HepG2 (cell line): ENCODE results near the gene ZBTB32. TPM values are rescaled to one million over a fixed set of nuclear protein-coding genes. Genes with fewer than 3 reads are reported as not detected.

ENCODE experiments used
- ATF7-NPFF ChIP-seq: sonication (generic); formaldehyde crosslinking; IDR thresholded peaks from 2 replicates; pipeline ENCODE4 v1.8.1; 2023; ENCODE audit warnings: mild to moderate bottlenecking, low read depth, missing genetic modification reagents, moderate library complexity
- FOXK1 ChIP-seq: sonication (generic); formaldehyde crosslinking; IDR thresholded peaks from 2 replicates; pipeline ENCODE4 v1.4.0; 2020; ENCODE audit warnings: low read depth, missing genetic modification reagents, borderline replicate concordance
- GMEB2 ChIP-seq: IDR thresholded peaks from 2 replicates; pipeline ENCODE4 v1.6.1; 2016; ENCODE audit warnings: missing biosample characterization, missing genetic modification reagents, low read depth
- HINFP ChIP-seq: sonication (generic); formaldehyde crosslinking; IDR thresholded peaks from 2 replicates; pipeline ENCODE4 v1.4.0; 2020; ENCODE audit warnings: low read depth, mild to moderate bottlenecking, missing genetic modification reagents
- LBX2 ChIP-seq: sonication (generic); formaldehyde crosslinking; IDR thresholded peaks from 2 replicates; pipeline ENCODE4 v1.5.0; 2020; ENCODE audit warnings: missing genetic modification reagents, mild to moderate bottlenecking, borderline replicate concordance
- LCORL ChIP-seq, 2 experiments: fragments of 450-650 bp in 1 of 2; sonication (generic) in 1 of 2; formaldehyde crosslinking in 1 of 2; IDR thresholded peaks; 2 replicates each; pipeline versions ENCODE4 v1.5.0 to v1.6.1; 2017 to 2020; ENCODE audit warnings: antibody characterized with exemption in 1 of 2, missing genetic modification reagents in 1 of 2
- MTA3 ChIP-seq: sonication (generic); formaldehyde crosslinking; IDR thresholded peaks from 2 replicates; pipeline ENCODE4 v1.4.0; 2020; ENCODE audit warnings: missing genetic modification reagents
- NCOA2 ChIP-seq: sonication (generic); formaldehyde crosslinking; IDR thresholded peaks from 2 replicates; pipeline ENCODE4 v1.8.0; 2022; ENCODE audit warnings: inconsistent platforms
- NFIB ChIP-seq: sonication (generic); formaldehyde crosslinking; IDR thresholded peaks from 2 replicates; pipeline ENCODE4 v1.9.0; 2021; ENCODE audit warnings: missing genetic modification reagents, mild to moderate bottlenecking, borderline replicate concordance
- PAXIP1 ChIP-seq: sonication (generic); formaldehyde crosslinking; conservative IDR thresholded peaks from 2 replicates; pipeline ENCODE4 v1.4.0; 2020; ENCODE audit warnings: mild to moderate bottlenecking, missing genetic modification reagents, moderate library complexity
- POLR2AphosphoS2 ChIP-seq: IDR thresholded peaks from 2 replicates; pipeline ENCODE4 v1.6.1; 2011; ENCODE audit warnings: low read depth, low read length, improper control_type of control experiment
- TBP ChIP-seq: sonication (generic); formaldehyde crosslinking; IDR thresholded peaks from 2 replicates; pipeline ENCODE4 v1.5.0; 2020; ENCODE audit warnings: missing genetic modification reagents
- TFDP1 ChIP-seq: IDR thresholded peaks from 2 replicates; pipeline ENCODE4 v1.6.1; 2016; ENCODE audit warnings: missing compliant biosample characterization, missing genetic modification reagents, borderline replicate concordance
- TSC22D2 ChIP-seq: sonication (generic); formaldehyde crosslinking; IDR thresholded peaks from 2 replicates; pipeline ENCODE4 v1.5.1; 2020; ENCODE audit warnings: missing genetic modification reagents, mild to moderate bottlenecking, borderline replicate concordance
- U2AF2 ChIP-seq: fragments of 200-400 bp; formaldehyde crosslinking; IDR thresholded peaks from 2 replicates; pipeline ENCODE4 v1.6.1; 2017; ENCODE audit warnings: low read depth, mild to moderate bottlenecking, low read length
- WIZ ChIP-seq: sonication (generic); formaldehyde crosslinking; IDR thresholded peaks from 2 replicates; pipeline ENCODE4 v1.5.1; 2020; ENCODE audit warnings: mild to moderate bottlenecking, missing genetic modification reagents
- XRCC5 ChIP-seq: fragments of 200-400 bp; formaldehyde crosslinking; optimal IDR thresholded peaks from 2 replicates; pipeline ENCODE3; 2017; ENCODE audit warnings: mild to moderate bottlenecking, low read length
- ZFP41 ChIP-seq: sonication (generic); formaldehyde crosslinking; IDR thresholded peaks from 2 replicates; pipeline ENCODE4 v1.4.0; 2020; ENCODE audit warnings: mild to moderate bottlenecking, missing genetic modification reagents, borderline replicate concordance
- ZNF552 ChIP-seq: sonication (generic); formaldehyde crosslinking; IDR thresholded peaks from 2 replicates; pipeline ENCODE4 v1.9.0; 2022; ENCODE audit warnings: missing genetic modification reagents, mild to moderate bottlenecking, borderline replicate concordance
- ZNF782 ChIP-seq: sonication (generic); formaldehyde crosslinking; IDR thresholded peaks from 2 replicates; pipeline ENCODE4 v1.4.0; 2020; ENCODE audit warnings: missing genetic modification reagents, mild to moderate bottlenecking, borderline replicate concordance
- polyA plus RNA-seq, 8 experiments: library from polyadenylated mRNA; depleted of rRNA in 3 of 8; stranded (reverse) in 7 of 8; unstranded in 1 of 8; fragments of >200 nt; fragmentation: Illumina TruSeq in 4 of 8; extraction: Trizol in 4 of 8; gene quantifications; 2 replicates each; pipeline versions ENCODE4 v1.2.1 to v1.2.3, GENCODE V29; 2011 to 2016; ENCODE audit warnings: low read depth in 4 of 8, missing spikeins in 1 of 8, mixed read lengths in 1 of 8; ENCODE audit not compliant: insufficient read depth in 1 of 8
- total RNA-seq, 5 experiments: library from RNA; depleted of rRNA; stranded (reverse); fragments of >200 nt; fragmentation: Illumina TruSeq; extraction: Trizol; gene quantifications; 2 replicates each; pipeline ENCODE4 v1.2.3, GENCODE V29; 2016; ENCODE audit warnings: low read depth in 1 of 5

The ZBTB32 gene
- total and polyA plus RNA-seq, 2 of the 13 experiments (the other 11 are each of a cell fraction or from before 2014, with no cell fraction given) = not detected

GRCh38 chr19:35744430-35745327 is 40.3 kb downstream of the ZBTB32 start (continued):
- TF ChIP-seq LBX2 (CRISPR knock-in tag) (no peak), WIZ (CRISPR knock-in tag) (no peak), NFIB (no peak), POLR2AphosphoS2 (no peak), LCORL (IDR thresholded peaks at IDR 0.05) (no peak), LCORL (CRISPR knock-in tag; IDR thresholded peaks at IDR 0.05) (no peak), XRCC5 (peak; percentile 52), ATF7-NPFF (CRISPR knock-in tag) (no peak; the same call in 1 of the 2 replicates), PAXIP1 (CRISPR knock-in tag) (no peak), TFDP1 (peak; percentile 53; the same call in 1 of the 2 replicates), NCOA2 (CRISPR knock-in tag) (0 out of 2 replicates have a peak, but pooled peaks have one; percentile 7), ZFP41 (CRISPR knock-in tag) (no peak), TBP (CRISPR knock-in tag) (no peak; the same call in 1 of the 2 replicates), MTA3 (CRISPR knock-in tag) (no peak), FOXK1 (CRISPR knock-in tag) (no peak), HINFP (CRISPR knock-in tag) (no peak), U2AF2 (no peak), GMEB2 (CRISPR knock-in tag) (no peak), ZNF552 (CRISPR knock-in tag) (no peak), ZNF782 (CRISPR knock-in tag) (no peak; the same call in 1 of the 2 replicates), TSC22D2 (CRISPR knock-in tag) (no peak)
